Hepatocyte (in vitro differentiated cells): ENCODE measurements around the gene MAGI3.

ENCODE experiments used
- EZH2 ChIP-seq: fragments of 200-600 bp; sonication (generic); IDR thresholded peaks from 2 replicates; pipeline ENCODE4 v1.6.1; 2016; ENCODE audit warnings: antibody characterized with exemption, mild to moderate bottlenecking, borderline replicate concordance
- TF ChIP-seq, protein P1 (sequence below): fragments of 200-600 bp; sonication (generic); IDR thresholded peaks from 2 replicates; pipeline ENCODE4 v1.5.1; 2016; ENCODE audit warnings: antibody characterized with exemption, mild to moderate bottlenecking; ENCODE audit not compliant: poor library complexity

DNA sequence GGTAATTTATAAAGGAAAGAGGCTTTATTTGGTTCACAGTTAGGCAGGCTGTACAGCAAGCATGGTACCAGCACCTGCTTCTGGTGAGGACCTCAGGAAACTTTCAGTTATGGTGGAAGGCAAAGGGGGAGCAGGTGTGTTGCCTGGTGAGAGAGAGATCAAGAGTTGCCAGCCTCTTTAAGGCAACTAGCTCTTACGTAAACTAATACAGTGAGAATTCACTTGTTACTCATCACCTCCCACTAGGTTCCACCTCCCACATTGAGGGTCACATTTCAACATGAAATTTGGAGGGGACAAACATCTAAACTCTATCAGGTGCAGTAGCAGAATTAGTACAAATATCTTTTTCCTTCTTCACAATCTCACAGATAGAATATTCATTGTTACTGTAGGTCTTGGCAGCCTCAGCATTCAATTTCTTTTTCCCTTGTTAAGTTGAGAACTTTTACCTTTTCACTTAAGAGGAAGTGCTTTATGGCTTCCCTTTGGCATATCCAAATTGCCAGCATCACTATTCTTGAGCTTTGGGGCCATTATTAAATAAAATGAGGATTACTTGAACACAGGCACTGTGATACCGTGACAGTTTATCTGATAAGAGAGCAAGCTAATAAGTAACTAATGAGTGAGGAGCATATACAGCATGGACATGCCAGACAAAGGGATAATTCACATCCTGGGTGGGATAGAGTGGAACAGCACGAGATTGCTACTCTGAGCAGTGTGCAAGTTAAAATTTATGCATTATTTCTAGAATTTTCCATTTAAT lies 48.4 kb downstream of the MAGI3 start:
- TF ChIP-seq, protein P1, sequence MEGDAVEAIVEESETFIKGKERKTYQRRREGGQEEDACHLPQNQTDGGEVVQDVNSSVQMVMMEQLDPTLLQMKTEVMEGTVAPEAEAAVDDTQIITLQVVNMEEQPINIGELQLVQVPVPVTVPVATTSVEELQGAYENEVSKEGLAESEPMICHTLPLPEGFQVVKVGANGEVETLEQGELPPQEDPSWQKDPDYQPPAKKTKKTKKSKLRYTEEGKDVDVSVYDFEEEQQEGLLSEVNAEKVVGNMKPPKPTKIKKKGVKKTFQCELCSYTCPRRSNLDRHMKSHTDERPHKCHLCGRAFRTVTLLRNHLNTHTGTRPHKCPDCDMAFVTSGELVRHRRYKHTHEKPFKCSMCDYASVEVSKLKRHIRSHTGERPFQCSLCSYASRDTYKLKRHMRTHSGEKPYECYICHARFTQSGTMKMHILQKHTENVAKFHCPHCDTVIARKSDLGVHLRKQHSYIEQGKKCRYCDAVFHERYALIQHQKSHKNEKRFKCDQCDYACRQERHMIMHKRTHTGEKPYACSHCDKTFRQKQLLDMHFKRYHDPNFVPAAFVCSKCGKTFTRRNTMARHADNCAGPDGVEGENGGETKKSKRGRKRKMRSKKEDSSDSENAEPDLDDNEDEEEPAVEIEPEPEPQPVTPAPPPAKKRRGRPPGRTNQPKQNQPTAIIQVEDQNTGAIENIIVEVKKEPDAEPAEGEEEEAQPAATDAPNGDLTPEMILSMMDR, result no peak
- no peak for TF ChIP-seq EZH2
